Ishikawa (cell line): Measurements from ENCODE around the gene USP16.

Experiments used
- CEBPB ChIP-seq: IDR thresholded peaks from 2 replicates; pipeline ENCODE4 v1.6.1; 2012
- EP300 ChIP-seq: IDR thresholded peaks from 2 replicates; pipeline ENCODE4 v1.6.1; 2012; ENCODE audit warnings: borderline replicate concordance
- FOXM1 ChIP-seq: IDR thresholded peaks from 2 replicates; pipeline ENCODE4 v1.6.1; 2012; ENCODE audit warnings: low read depth, borderline replicate concordance
- MAX ChIP-seq: IDR thresholded peaks from 2 replicates; pipeline ENCODE4 v1.6.1; 2012
- RAD21 ChIP-seq: IDR thresholded peaks from 2 replicates; pipeline ENCODE4 v1.6.1; 2012; ENCODE audit warnings: low read depth
- REST ChIP-seq: IDR thresholded peaks from 2 replicates; pipeline ENCODE4 v1.6.1; 2012; ENCODE audit warnings: low read depth, mild to moderate bottlenecking
- TAF1 ChIP-seq: IDR thresholded peaks from 2 replicates; pipeline ENCODE4 v1.6.1; 2012; ENCODE audit warnings: low read depth, mild to moderate bottlenecking
- YY1 ChIP-seq: IDR thresholded peaks from 2 replicates; pipeline ENCODE4 v1.6.1; 2012; ENCODE audit warnings: low read depth
- ZBTB7A ChIP-seq: IDR thresholded peaks from 2 replicates; pipeline ENCODE4 v1.6.1; 2012; ENCODE audit warnings: low read depth

DNA sequence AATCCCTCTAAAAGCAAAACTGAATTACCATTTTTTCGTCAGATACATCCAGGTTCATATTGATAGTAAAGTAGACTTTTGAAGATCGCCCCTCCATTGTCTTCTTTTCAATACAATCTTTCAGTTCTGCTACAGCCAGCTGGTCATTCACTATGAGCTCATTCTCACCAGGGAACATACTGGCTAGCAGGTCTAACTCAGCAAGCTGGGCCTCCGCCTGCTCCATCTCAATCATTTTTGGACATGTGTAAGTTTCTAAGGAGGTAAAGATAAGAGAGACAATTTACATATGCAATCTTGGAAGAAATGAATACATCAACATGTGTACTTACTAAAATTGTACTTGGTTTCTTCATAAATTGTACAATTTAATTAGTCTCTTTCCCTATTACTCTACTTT is 16.1 kb upstream of the USP16 start:
- TF ChIP-seq TAF1, result no peak
- no peak for TF ChIP-seq FOXM1
- no peak for TF ChIP-seq CEBPB
- TF ChIP-seq ZBTB7A, result no peak
- TF ChIP-seq YY1, result no peak
- TF ChIP-seq RAD21, result no peak
- no peak for TF ChIP-seq EP300
- TF ChIP-seq REST, result no peak
- no peak for TF ChIP-seq MAX
